GM19240 (cell line): ENCODE measurements around the gene IRF5.

Source experiments
- DNase-seq: peaks from one replicate; pipeline ENCODE4 v3.0.0; 2011; ENCODE audit warnings: low spot score; ENCODE audit not compliant: insufficient read length

Gene IRF5

GRCh38 chr7:128937647-128938543 lies at the start of gene IRF5:
Gene IRF5, plus strand, starts transcription at chr7:128937927. Its CDS starts 4,155 bp downstream, at chr7:128942082.
- DNase-seq = no peak

GRCh38 chr7:128888039-128888755 lies 49.5 kb upstream of the IRF5 start:
- DNase-seq = no peak

- no peak for DNase-seq
Observed at GRCh38 chr7:128888756-128889095, 49.0 kb upstream of the IRF5 start.

- DNase-seq = no peak
Observed at GRCh38 chr7:128889121-128889520, 48.6 kb upstream of the IRF5 start.

- no peak for DNase-seq
Observed at GRCh38 chr7:128890306-128891109, 47.2 kb upstream of the IRF5 start.

GRCh38 chr7:128891110-128891941 lies 46.4 kb upstream of the IRF5 start:
- DNase-seq = no peak

- DNase-seq = no peak
Observed at GRCh38 chr7:128891942-128892269, 45.8 kb upstream of the IRF5 start.

- DNase-seq = no peak
Observed at GRCh38 chr7:128892521-128893250, 45.0 kb upstream of the IRF5 start.

- no peak for DNase-seq
Observed at GRCh38 chr7:128893251-128894100, 44.3 kb upstream of the IRF5 start.

GRCh38 chr7:128894101-128894440 lies 43.7 kb upstream of the IRF5 start:
- DNase-seq = no peak

GRCh38 chr7:128895320-128895719 lies 42.4 kb upstream of the IRF5 start:
- DNase-seq = no peak

- no peak for DNase-seq
Observed at GRCh38 chr7:128899392-128899791, 38.3 kb upstream of the IRF5 start.

- DNase-seq = no peak
Observed at GRCh38 chr7:128900237-128900636, 37.5 kb upstream of the IRF5 start.

GRCh38 chr7:128902761-128903585 lies 34.8 kb upstream of the IRF5 start:
- DNase-seq = no peak

- no peak for DNase-seq
Observed at GRCh38 chr7:128903621-128904361, 33.9 kb upstream of the IRF5 start.

- peak; percentile 73 for DNase-seq
Observed at GRCh38 chr7:128904381-128905197, 33.1 kb upstream of the IRF5 start.
